ENCODE results near the gene PACS2.

GRCh38 chr14:105400016-105400415 lies 85.5 kb downstream of the PACS2 start:
- TF ChIP-seq MAX (IDR thresholded peaks at IDR 0.05) (no peak), CEBPB (IDR thresholded peaks at IDR 0.05) (no peak), USF1 (IDR thresholded peaks at IDR 0.05) (no peak), TAF1 (IDR thresholded peaks at IDR 0.05; ENCODE audit: low read depth) (no peak), EP300 (IDR thresholded peaks at IDR 0.05; ENCODE audit: borderline replicate concordance) (no peak), RAD21 (IDR thresholded peaks at IDR 0.05; ENCODE audit: low read depth) (no peak), REST (IDR thresholded peaks at IDR 0.05; ENCODE audit: low read depth) (no peak), FOXM1 (IDR thresholded peaks at IDR 0.05; ENCODE audit: borderline replicate concordance, low read depth) (no peak), TEAD4 (IDR thresholded peaks at IDR 0.05) (no peak), EGR1 (IDR thresholded peaks at IDR 0.05) (no peak), ZBTB7A (IDR thresholded peaks at IDR 0.05; ENCODE audit: low read depth) (no peak)

Measured in Ishikawa (cell line).